CD4-positive, alpha-beta T cell (primary cell): ENCODE measurements around the gene PRKN. TPM values are rescaled to one million over a fixed set of nuclear protein-coding genes. Genes with fewer than 3 reads are reported as not detected.

Experiments
- ATAC-seq: fragments of 200-7000 bp; cut with Tn5 transposase; one replicate; pipeline ENCODE4 v1.10.0; 2022; ENCODE audit warnings: mild to moderate bottlenecking; ENCODE audit not compliant: poor library complexity
- CTCF ChIA-PET: fragments of 350-600 bp; sonication (Branson Sonifier 250); formaldehyde crosslinking; loops from one replicate; lab custom pipeline; 2021; ENCODE audit warnings: antibody characterized with exemption, inconsistent platforms; lab: Charles Lee
- POLR2A ChIA-PET: fragments of 350-600 bp; sonication (Branson Sonifier 250); formaldehyde crosslinking; loops from one replicate; lab custom pipeline; 2021; ENCODE audit warnings: antibody characterized with exemption, inconsistent platforms; lab: Charles Lee
- DNase-seq, 14 experiments: peaks; one replicate each; pipeline ENCODE4 v3.0.0-alpha.2; 2013 to 2020; ENCODE audit warnings: mixed read lengths in 2 of 14
- H3K27ac ChIP-seq, 2 donors: one replicate each; pipeline versions ENCODE4 v1.5.1 to v1.7.0; 2013; ENCODE audit warnings: low read length in 2 of 2, low read depth in 1 of 2, mild to moderate bottlenecking in 1 of 2
- H3K27me3 ChIP-seq, 2 experiments: 1 replicate in 1 of 2; 2 replicates in 1 of 2; pipeline versions ENCODE4 v1.6.1 to v1.7.0; 2013; ENCODE audit warnings: low read length in 2 of 2, control low read depth in 1 of 2, mild to moderate bottlenecking in 1 of 2, moderate library complexity in 1 of 2; ENCODE audit not compliant: insufficient read depth in 2 of 2, control insufficient read depth in 1 of 2
- H3K36me3 ChIP-seq: one replicate; pipeline ENCODE4 v1.6.1; 2013; ENCODE audit warnings: low read length, control low read depth; ENCODE audit not compliant: insufficient read depth
- H3K4me1 ChIP-seq: one replicate; pipeline ENCODE4 v1.6.1; 2013; ENCODE audit warnings: low read length, control low read depth; ENCODE audit not compliant: insufficient read depth
- H3K4me3 ChIP-seq: one replicate; pipeline ENCODE4 v1.5.1; 2013; ENCODE audit warnings: mild to moderate bottlenecking, low read length, moderate library complexity
- H3K9me3 ChIP-seq, 2 experiments: 1 replicate in 1 of 2; 2 replicates in 1 of 2; pipeline versions ENCODE4 v1.6.1 to v1.7.0; 2013; ENCODE audit warnings: low read length in 2 of 2, mild to moderate bottlenecking in 2 of 2, control low read depth in 1 of 2, moderate library complexity in 1 of 2; ENCODE audit not compliant: control insufficient read depth in 1 of 2, insufficient read depth in 1 of 2
- H3K27ac Mint-ChIP-seq: one replicate; pipeline ENCODE4 v1.8.0; 2020; ENCODE audit warnings: mixed read lengths
- H3K27me3 Mint-ChIP-seq: one replicate; pipeline ENCODE4 v1.8.0; 2021; ENCODE audit warnings: mixed read lengths
- H3K36me3 Mint-ChIP-seq: one replicate; pipeline ENCODE4 v1.8.0; 2021; ENCODE audit warnings: low read depth, mixed read lengths
- H3K4me1 Mint-ChIP-seq: one replicate; pipeline ENCODE4 v1.8.0; 2021; ENCODE audit warnings: low read depth, mixed read lengths
- H3K4me3 Mint-ChIP-seq: one replicate; pipeline ENCODE4 v1.8.0; 2020; ENCODE audit warnings: mild to moderate bottlenecking, mixed read lengths
- H3K9me3 Mint-ChIP-seq: one replicate; pipeline ENCODE4 v1.8.0; 2020; ENCODE audit warnings: mixed read lengths
- CTCF ChIP-seq: fragments of 200-600 bp; IDR thresholded peaks from one replicate; pipeline ENCODE4 v1.8.0; 2022; ENCODE audit warnings: antibody characterized with exemption, mild to moderate bottlenecking
- intact Hi-C, 2 experiments: fragments of 100-400 bp; cut with DNase I in 1 of 2; cut with micrococcal nuclease in 1 of 2; formaldehyde crosslinking; loops; one replicate each; pipeline versions ENCODE4 v1.15.1 to v1.9.0; 2023 to 2025; cut with DNase I, micrococcal nuclease
- total RNA-seq, 174 experiments: library from RNA in 2 of 174; stranded (reverse) in 2 of 174; gene quantifications; one replicate each; pipeline ENCODE4 v1.2.3 and lab custom pipeline; 2021 to 2026

PRKN gene
- total RNA-seq, 2 experiments from 2014 or later: 5.2 to 5.4 TPM

DNA sequence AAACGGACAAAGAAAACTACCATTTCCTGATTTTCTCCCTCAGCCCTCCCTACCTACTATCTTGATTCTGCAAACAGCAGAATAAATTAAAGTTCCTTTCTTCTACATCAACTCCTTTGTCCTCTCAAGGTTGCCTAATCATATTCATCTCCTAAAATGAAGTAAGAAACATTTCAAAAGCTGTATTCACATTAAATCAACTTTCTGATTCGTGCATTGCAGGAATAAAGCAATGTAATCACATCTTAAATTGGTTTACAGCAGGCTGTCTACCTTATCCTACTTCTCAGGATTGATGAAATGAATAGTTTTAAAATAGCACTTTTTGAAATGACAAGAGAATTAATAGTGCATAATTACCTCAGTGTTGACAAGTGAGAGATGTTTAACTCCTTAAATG lies 25.1 kb downstream of the PRKN start:
- Histone ChIP-seq H3K9me3 (no peaks in the 10 kb centered on the region), H3K4me1 (no peaks in the 10 kb centered on the region), H3K4me3 (no peak overlapping the region), H3K36me3 (no peaks in the 10 kb centered on the region), H3K27ac (no peak overlapping the region), H3K27me3 (no peaks in the 10 kb centered on the region)
- TF ChIP-seq CTCF: no peak
- ATAC-seq (no peak), DNase-seq (no peak)
- Mint-ChIP-seq H3K4me1 (no peaks in the 10 kb centered on the region), H3K9me3 (no peaks in the 10 kb centered on the region), H3K36me3 (no peaks in the 10 kb centered on the region), H3K4me3 (no peak overlapping the region), H3K27me3 (no peaks in the 10 kb centered on the region), H3K27ac (no peak overlapping the region)
- ChIA-PET CTCF (no interaction called here), POLR2A (interaction anchor here (1.0 kb wide), 1 partner anchor 26 kb away, joined by 3 read pairs; no protein-coding TSS in a partner anchor)
- intact Hi-C loops: no loop called here

DNA sequence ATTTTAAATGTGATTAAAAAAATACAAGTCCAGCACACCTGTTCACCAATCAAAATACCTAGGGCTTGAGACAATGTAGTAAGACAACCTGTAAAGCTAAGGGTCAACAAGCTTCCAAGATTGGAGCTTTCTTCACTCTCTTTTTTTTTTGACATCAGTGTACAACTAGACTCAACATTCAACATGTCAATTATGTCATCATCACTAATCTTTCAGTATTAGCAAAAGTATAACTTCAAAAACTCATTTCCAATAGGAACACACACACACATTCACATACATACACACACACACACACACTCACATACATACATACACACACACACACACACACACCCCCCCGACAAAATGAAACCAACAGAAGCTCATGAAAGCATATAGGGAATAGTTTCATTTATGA lies 26.0 kb downstream of the PRKN start:
- Mint-ChIP-seq H3K27me3 (no peaks in the 10 kb centered on the region), H3K4me1 (no peaks in the 10 kb centered on the region), H3K27ac (no peak overlapping the region), H3K36me3 (no peaks in the 10 kb centered on the region), H3K9me3 (no peaks in the 10 kb centered on the region), H3K4me3 (no peak overlapping the region)
- ATAC-seq (no peak), DNase-seq (no peak)
- Histone ChIP-seq H3K36me3 (no peaks in the 10 kb centered on the region), H3K9me3 (no peaks in the 10 kb centered on the region), H3K27ac (no peak overlapping the region), H3K27me3 (no peaks in the 10 kb centered on the region), H3K4me3 (no peak overlapping the region), H3K4me1 (no peaks in the 10 kb centered on the region)
- ChIA-PET CTCF (interaction anchor here (0.7 kb wide), 1 partner anchor 64 kb away, joined by 3 read pairs; no protein-coding TSS in a partner anchor), POLR2A (no interaction called here)
- TF ChIP-seq CTCF: no peak
- intact Hi-C loops: no loop called here

GRCh38 chr6:162700966-162701365 lies 26.6 kb downstream of the PRKN start:
- ATAC-seq: no peak
- Mint-ChIP-seq H3K4me3 (no peak overlapping the region), H3K9me3 (no peaks in the 10 kb centered on the region), H3K27me3 (no peaks in the 10 kb centered on the region), H3K27ac (no peak overlapping the region), H3K4me1 (no peaks in the 10 kb centered on the region), H3K36me3 (no peaks in the 10 kb centered on the region)
- Histone ChIP-seq H3K4me1 (no peaks in the 10 kb centered on the region), H3K9me3 (no peaks in the 10 kb centered on the region), H3K4me3 (no peak overlapping the region), H3K27ac (no peak overlapping the region), H3K27me3 (no peaks in the 10 kb centered on the region), H3K36me3 (no peaks in the 10 kb centered on the region)
- TF ChIP-seq CTCF: no peak
- ChIA-PET POLR2A (no interaction called here), CTCF (no interaction called here)
- intact Hi-C loops: no loop called here
- DNase-seq: no peak
